22Rv1 (cell line): Measurements from ENCODE around the gene CROCC.

Experiments
- CTCF ChIP-seq: fragments of 450-650 bp; IDR thresholded peaks from 2 replicates; pipeline ENCODE4 v1.5.1; 2017; ENCODE audit warnings: mild to moderate bottlenecking
- ZFX ChIP-seq: fragments of 450-650 bp; IDR thresholded peaks from 2 replicates; pipeline ENCODE4 v1.6.1; 2017; ENCODE audit warnings: antibody characterized with exemption, borderline replicate concordance

GRCh38 chr1:16973215-16973614 is 51.5 kb downstream of the CROCC start:
- no peak for TF ChIP-seq CTCF
- TF ChIP-seq ZFX: no peak
